ENCODE data around the gene SLC2A4RG.

- TF ChIP-seq CTCF (IDR thresholded peaks at IDR 0.05), result peak; percentile 22 to 49 (median 36)
- TF ChIP-seq POLR2A (IDR thresholded peaks at IDR 0.05), result peak in 1 of 2 donors; percentile 51
These were observed 1.2 kb downstream of the SLC2A4RG start for GRCh38 chr20:63740627-63741353.
